HG03175 (cell line): ENCODE results near the gene MOGAT2.
"Not testable (repeated sequence)": the region's sequence is repeated elsewhere in the genome, so short reads cannot be mapped to it uniquely, and the experiment has no call there.

ENCODE experiments used
- ATAC-seq: cut with Tn5 transposase; IDR thresholded peaks from one replicate; pipeline ENCODE4 v1.9.1; 2021; ENCODE audit warnings: mild to moderate bottlenecking, moderate library complexity; ENCODE audit not compliant: unreplicated experiment

Gene MOGAT2

DNA sequence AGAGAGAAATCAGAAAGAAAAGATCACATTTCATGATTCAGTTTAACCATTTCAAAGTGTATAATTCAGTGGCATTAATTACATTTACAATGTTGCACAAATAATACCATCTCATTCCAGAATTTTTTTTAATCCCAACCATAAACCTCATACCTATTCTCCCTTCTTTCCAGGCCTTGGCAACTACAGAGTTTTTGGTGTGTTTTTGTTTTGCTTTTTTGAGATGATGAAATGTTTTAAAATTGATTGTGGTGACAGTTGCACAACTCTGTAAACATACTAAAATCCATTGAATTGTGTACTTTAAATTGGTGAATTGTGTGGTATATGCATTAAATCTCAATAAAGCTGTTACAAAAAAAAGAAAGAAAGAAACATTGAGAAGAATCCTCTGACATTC lies 37.3 kb downstream of the MOGAT2 start:
- ATAC-seq = not testable (repeated sequence)

DNA sequence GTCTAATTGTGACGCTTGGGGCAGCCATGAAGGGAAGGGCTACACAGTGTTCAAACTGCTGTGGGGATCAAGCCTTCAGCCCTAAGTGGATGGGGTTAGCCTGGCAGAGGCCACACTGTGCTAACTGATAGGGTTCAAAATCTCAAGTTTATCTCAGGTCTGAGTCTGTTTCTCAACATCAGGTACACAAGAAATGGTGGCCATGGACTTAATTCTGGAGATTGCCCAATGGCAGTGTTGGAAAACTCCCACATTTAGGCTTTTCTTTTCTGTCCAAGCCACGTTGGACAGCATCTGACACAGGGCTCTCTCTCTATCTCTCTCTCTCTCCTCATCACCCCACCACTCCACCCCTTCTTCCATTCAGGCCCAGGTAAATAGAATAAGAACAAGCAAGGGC lies 40.0 kb downstream of the MOGAT2 start:
- ATAC-seq = no peak

DNA sequence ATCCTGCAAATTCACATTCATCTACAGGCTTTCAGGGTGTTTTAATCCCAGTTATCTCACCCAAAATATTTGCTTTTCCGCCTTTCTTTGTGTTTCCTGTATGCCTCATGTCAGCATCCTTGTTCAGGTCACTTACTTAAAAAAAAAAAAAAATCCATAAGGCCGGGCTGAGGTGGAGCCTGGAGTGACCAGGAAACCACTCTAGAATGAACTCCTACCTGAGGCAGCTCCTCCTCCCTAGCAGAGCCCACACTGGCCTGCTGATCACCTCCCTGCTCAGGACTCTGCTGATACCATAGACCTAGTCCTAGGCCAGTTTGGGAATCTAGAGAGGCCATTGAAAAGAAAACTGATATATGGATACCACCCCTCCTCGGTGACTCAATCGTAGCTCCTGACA lies 42.2 kb downstream of the MOGAT2 start:
- no peak for ATAC-seq

DNA sequence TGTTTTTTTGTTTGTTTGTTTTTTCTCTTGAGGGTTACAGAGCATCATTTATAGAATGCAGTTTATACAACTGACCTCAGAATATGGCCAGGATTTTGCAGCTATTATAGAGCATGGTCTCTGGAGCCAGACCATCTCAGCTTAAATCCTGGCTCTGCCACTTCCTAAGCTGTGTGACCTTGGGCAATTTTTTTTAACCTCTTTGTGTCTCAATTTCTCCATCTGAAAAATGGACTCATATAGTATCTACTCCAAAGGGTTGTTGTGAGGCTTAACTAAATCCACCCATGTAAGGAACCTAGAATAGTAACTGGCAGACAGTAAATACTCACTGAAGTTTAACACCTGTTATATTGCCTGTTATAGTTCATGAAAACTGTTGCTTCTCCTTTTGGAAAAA lies 42.6 kb downstream of the MOGAT2 start:
- ATAC-seq = no peak

DNA sequence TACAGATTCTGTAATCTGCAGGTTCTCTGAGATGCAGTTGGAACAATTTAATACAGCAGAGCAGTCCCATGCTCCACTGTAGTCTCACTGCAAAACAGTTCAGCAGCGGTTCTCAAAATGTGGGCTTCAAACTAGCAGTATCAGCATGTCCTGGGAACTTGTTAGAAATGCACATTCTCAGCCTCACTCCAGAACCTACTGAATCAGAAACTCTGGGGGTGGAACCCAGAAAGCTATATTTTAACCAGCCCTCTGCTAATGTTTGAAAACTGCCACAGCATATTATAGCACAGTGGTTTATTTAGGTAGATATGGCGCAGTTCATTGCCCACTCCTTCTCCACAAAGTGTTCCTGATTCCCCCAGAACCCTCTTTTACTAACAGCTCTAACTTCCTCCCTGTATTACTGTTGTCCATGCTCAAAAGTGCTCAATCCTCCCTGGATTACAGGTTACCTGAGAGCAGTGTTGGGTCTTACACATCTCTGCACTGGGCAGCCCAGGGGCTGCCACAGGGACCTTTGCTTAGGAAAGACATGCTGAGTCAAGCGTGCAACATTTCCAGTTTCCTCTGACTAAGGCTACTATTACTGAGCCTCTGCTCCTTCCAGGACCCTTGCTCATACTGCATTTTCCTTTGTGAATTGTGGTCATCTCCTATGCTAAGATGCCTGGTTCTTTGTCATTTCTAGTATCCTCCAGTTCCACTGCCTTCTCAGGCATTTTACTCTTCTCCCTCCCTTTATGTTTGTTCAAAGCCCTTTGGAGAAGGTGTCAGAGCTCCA lies 43.3 kb downstream of the MOGAT2 start:
- ATAC-seq = no peak

DNA sequence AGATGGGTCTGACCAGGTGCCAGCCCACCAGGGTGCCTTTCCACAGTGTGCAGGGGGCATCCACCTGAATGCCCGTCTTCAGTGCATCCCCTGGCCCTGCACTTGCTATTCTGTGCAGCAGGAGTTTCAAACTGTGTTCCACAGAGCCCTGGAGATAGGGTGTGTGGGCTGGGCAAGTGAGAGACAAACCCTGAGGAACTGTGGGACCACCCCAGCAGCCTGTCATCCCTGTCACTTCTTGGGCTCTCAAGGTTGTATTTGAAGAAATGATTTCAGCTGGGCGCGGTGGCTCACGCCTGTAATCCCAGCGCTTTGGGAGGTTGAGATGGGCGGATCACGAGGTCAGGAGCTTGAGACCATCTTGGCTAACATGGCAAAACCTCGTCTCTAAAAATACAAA lies 44.5 kb downstream of the MOGAT2 start:
- no peak for ATAC-seq

DNA sequence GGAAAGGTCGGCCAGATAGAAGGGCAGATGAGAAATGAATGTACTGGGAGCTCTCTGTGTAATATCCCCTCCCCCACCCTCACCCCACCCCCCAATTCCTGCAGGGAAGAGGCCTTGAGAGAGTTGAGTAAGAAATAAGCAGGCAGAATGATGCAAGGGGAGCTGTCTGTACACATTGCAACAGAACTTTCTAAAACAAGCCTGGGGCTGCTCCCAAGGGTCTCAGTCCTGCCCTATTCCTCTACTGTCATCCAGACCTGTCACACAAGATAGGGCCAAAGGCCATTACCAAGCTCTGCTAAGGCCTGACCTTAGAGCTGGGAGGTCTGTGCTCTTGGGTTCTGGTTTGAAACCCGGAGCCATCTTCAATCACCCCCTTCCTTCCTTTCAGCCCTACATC lies 45.2 kb downstream of the MOGAT2 start:
- ATAC-seq = no peak

DNA sequence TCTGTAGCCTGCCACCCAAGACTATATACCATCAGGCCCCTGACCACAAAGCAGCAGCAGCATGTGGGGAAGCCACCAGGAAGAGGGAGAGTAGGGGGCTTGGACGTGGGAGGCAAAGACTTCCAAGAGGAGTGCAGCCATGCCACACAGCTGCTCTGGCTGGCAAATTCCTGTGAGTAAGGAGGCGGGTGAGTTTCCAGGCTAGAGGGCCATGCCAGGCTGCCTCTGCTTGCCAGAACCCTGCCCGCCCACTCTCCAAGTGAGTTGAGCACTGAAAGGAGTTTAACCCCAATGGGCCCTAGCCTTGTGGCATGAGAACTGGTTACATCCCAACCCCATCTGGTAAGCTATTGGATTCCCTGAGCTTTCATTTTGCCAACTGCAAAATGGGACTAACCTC lies 46.2 kb downstream of the MOGAT2 start:
- ATAC-seq = no peak

DNA sequence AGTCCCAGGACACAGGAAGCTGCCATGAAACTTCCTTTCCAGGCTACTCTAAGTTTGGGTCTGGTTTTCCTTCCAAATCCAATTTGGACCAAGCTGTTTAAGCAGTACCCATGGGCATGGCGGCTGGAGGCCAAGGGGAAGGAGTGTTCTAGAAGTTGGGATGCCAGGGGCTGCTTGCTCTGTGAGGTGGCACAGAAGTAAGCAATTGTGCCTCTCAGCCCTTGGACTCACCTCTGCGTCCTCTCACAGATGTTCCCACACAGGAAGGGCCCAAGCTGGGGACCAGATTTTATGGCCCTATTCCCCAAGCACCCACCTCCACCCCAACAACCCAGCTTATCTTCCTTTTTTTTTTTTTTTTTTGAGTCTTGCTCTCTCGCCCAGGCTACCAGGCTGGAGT lies 47.5 kb downstream of the MOGAT2 start:
- no peak for ATAC-seq

DNA sequence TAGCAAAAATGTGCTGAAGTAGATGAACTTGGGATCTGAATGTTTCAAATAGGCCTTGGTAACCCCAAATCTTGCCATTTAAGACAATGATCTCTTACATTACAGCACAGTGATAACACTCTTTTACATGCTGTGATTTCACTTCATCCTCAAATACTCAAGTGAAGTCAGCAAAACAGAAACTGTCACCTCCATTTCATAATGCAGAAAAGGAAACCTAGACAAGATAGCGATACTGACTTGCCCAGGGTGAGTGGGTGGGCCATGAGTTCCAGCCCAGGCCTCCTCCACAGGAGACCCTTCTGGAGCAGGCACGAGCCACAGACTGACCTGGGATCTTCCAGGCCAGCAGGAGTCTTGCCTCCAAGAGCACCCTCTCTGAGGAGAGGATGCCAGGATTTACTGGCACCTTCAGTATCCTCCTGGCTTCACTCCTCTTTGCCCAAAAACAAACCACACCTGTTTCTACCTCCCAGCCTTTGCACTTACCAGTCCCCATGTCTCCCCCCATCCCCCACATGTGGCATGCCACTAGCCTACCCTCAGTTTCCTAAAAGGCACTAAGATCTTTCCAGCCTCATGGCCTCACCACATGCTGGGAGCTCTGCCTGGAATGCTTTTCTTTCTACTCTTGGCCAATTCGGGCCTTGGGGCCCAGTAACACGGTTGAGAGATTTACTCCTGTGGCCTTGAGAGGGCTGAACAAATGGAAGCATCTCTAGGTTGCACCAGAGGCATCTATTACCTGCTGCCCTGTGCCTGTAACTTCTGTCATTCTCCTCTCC lies 49.0 kb downstream of the MOGAT2 start:
- no peak for ATAC-seq

DNA sequence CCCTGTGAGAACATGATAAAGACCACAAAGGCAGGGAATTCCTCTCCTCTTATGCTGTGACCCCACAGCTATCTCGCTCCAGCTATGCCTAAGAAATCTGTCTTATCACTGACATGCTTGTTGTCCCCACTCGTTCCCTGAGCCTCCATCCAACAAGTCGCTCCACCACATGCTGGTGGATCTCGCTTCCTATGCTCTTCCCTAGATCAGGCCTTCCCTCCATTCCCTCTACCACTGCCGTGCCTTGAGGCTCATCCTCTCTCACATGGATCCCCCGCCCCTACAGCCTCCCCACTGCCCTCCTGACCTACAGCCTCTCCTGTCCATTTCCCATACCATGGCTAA lies 49.6 kb downstream of the MOGAT2 start:
- no peak for ATAC-seq

DNA sequence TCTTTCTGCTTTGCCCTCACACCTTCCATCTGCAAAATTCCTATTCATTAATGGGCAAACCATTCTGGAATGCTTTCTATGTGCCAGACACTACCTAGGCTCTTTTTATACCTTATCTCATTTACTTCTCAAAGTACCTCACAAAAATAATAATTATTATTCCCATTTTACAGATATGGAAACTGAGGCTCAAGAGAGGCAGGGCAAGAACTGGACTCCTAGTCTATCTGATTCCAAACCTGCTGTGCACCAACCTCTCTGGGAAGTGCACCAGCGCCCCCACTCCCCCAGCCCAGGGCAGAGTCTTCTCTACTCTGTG lies 50.1 kb downstream of the MOGAT2 start:
- no peak for ATAC-seq

DNA sequence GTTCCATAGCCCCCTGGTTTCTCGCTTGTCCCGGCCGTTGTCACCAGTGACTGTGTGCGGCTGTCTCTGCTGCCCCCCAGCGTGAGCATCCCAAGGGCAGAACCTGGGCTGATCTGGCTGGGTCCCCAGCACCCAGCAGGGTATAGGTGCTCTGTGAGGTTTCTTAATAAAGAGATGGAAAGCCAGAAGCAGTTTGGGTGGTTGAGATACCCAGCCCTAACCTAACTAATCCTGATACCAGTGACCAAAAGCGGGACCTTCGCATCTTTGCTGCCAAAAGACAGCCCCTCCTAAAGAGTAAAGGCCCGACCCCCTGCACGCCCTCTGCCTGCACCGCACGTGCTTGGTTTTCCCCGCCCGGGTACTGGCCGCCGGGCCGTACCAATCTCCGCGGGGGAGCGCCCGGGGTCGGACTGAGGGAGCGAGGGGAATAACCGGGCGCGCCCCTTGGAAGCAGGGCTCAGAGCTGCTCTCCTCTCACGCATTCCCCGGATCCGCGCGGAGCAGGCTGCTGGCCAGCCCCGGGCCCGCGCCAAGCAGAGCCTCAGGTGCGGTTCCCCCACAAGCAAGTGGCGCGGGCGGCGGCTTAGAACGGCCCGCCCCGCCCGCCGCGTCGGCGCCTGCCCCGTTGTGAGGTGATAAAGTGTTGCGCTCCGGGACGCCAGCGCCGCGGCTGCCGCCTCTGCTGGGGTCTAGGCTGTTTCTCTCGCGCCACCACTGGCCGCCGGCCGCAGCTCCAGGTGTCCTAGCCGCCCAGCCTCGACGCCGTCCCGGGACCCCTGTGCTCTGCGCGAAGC lies 50.7 kb downstream of the MOGAT2 start, which contains the start of gene DGAT2:
Gene DGAT2 (plus strand): TSS at position 667 of the 797 bp plus-strand sequence. CDS start 214 bp downstream, outside the sequence.
- peak; percentile 81 for ATAC-seq

DNA sequence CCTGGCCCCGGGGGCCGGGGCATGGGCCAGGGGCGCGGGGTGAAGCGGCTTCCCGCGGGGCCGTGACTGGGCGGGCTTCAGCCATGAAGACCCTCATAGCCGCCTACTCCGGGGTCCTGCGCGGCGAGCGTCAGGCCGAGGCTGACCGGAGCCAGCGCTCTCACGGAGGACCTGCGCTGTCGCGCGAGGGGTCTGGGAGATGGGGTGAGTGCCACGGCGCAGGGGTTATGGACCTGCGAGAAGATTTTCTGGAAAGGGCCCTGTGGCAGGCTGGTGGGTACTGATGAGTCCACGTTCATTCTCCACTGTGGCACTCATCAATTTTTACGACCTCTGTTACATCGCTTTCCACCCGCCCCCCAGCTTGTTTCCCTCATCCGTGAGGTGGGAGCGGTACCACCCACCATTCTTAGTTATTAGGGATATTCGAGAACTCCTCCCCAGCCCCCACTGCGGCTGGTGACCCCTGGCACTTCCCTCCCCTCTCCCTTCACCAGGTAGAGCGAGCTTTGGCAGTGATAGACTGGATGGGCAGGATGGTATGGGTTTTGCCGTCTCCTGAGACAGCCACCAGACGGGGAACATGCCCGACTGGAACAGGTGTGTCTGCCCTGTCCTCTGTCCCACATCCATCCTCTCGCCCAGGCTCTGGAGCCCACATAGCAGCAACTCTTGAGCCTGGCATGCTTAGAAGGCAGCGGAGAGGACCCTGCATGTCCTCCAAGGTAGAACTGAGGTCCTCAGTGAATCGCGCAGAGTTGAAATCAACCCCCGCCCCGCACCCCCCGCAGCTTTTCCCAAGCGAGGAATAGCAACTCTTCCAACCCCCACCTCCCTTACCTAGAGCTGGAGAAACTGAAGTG lies 51.5 kb downstream of the MOGAT2 start:
- no peak for ATAC-seq

DNA sequence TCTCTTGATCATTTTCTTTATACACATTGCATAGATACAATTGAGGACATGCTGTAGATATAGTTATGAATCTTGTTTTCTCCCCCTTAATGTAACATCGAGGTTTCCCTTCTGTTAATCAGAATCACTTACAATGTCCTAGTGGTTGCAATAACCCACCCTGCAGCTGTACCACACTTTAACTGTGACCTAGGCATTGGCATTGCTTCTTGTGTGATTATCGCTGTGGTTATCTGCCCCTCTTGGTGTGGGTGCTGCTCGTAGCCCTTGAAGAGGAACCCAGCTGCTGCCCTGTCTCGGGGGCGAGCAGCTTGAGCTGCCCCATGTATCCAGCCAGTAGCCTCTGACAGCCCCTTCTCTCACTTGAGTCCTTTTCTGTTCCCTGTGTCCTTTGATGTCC lies 52.5 kb downstream of the MOGAT2 start:
- ATAC-seq = no peak

DNA sequence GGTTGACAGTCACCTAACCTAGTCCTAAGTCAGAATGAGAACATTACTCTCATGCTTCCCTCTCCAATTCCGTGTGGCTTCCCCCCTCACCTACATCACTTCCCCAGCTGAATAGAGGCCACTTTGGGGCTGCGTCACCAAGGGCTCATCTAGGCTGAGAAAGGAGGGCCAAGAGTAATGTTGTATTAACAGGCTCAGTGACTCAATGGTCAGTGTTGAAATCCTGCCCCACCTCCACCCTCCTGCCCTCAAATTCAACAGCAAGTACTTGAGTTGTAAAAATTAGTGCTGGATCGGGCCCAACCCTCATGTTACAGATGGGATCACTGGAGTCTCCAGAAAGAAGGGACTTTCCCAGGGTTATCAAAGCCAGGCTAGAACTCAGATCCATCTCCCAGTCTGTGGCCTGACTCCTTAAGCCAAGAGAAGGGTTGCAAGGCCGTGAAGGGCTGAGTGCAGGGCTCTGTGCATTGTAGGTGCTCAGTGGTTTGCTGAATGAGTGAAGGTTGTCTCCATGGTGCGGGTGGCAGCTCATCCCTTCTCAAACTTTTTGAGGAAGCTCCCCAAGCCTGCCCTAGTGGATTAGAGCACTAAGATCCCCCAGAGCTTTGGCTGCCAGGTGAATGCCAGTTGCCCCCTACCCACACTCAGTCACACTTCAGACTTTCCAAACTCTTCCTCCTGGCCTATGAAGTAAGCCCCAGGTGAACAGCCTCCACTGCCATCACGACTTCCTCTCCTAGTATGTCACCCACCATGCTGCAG lies 54.2 kb downstream of the MOGAT2 start:
- no peak for ATAC-seq

DNA sequence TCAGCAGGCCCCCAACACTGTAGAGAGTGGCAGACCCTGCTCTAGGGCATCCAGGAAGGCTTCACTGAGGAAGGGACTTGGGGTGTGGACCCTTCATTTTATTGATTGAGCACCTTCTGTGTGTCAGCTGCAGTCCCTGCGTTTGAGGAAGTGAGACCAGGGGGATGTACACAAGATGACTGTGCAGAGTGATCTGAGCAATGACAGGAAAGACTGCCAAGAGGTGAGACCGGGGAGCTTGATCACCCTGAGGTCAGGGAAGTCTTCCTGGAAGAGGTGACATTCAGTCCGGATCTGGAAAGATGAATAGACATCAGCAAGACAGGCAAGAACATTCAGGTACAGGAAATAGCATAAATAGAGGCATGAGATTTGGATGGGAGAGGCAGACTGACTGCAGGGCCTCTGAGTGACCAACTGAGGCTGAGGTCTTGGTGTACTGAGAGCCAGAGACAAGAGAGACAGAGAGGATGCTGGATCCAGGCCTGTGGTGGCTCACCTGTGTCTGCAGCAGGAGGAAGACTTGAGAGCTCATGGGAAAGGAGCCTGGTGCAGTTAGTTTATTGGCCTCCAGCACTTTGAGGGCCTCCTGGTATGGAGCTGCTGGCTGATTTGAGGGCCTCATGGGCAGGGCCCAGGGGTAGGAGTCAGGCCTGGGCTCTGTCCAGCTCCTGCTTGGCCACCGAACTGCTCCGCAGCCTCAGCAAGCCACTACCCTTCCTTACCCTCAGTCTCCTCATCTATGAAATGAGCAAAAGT lies 56.1 kb downstream of the MOGAT2 start:
- peak; percentile 89 for ATAC-seq

DNA sequence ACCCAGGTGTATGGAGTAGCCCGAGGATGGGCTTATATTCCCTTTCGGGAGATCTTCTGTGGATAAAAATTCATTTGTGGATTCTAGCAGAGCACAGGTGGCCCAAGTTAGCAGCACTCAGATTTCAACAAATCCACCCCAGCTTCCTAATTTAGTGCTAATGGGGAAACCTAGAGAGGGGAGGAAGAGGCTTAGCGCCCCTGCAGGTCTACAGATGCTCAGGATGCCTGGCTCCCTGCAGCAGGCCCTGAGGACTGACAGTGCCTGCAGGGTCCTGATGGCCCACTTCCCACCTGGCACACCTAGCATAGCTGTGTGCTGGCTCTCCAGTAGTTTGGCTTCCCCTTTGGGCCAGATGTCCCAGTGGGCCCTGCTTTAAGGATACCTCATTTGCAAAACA lies 57.4 kb downstream of the MOGAT2 start:
- ATAC-seq = no peak

DNA sequence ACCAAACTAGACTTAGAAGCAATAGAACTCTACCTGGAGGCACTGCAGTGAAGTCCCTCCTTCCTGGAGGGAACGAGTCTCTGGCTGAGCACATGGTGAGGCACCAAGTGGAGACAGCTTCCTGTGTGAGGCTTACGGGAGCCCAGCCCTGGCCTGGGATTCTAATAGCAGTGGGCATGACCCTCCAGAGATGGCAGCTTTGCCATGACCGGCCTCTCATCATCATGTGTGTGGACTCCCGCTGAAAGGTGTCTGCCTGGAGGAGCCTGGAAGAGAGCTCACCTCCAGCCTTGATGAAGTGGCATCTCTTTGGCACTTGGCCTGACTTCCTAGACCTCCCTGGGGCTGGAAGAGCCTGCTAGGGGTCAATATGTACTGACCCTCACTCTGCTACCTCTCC lies 58.9 kb downstream of the MOGAT2 start:
- no peak for ATAC-seq
